Esophagus squamous epithelium (tissue), 5 donors: Measurements from ENCODE around the gene TCERG1L. TPM values are rescaled to one million over a fixed set of nuclear protein-coding genes. Genes with fewer than 3 reads are reported as not detected.

Experiments used
- DNase-seq: peaks from one replicate; lab custom pipeline; 2025; lab: John Stamatoyannopoulos, UW
- H3K27ac ChIP-seq, 4 donors: fragments of 200-600 bp; sonication (generic); one replicate each; pipeline ENCODE4 v1.5.1; 2016 to 2019; ENCODE audit warnings: mild to moderate bottlenecking in 1 of 4
- H3K27me3 ChIP-seq, 4 donors: fragments of 200-600 bp; sonication (generic); 1 replicate in 3 of 4; 2 replicates in 1 of 4; pipeline versions ENCODE4 v1.5.1 to v1.6.0; 2017 to 2021; ENCODE audit warnings: antibody characterized with exemption in 1 of 4
- H3K36me3 ChIP-seq, 3 donors: fragments of 200-600 bp; sonication (generic); one replicate each; pipeline ENCODE4 v1.5.1; 2016 to 2019
- H3K4me1 ChIP-seq, 3 donors: fragments of 200-600 bp; sonication (generic); one replicate each; pipeline ENCODE4 v1.5.1; 2017 to 2019
- H3K4me3 ChIP-seq, 4 donors: fragments of 200-600 bp; sonication (generic); 1 replicate in 3 of 4; 2 replicates in 1 of 4; pipeline ENCODE4 v1.5.1; 2016 to 2019; ENCODE audit warnings: mild to moderate bottlenecking in 2 of 4, moderate library complexity in 1 of 4
- H3K9me3 ChIP-seq, 3 donors: fragments of 200-600 bp; sonication (generic); one replicate each; pipeline ENCODE4 v1.5.1; 2016 to 2019
- CTCF ChIP-seq, 6 experiments: fragments of 450-650 bp in 4 of 6; fragments of 200-600 bp in 2 of 6; sonication (generic) in 2 of 6; IDR thresholded peaks; one replicate each; pipeline ENCODE4 v1.5.1; 2016 to 2019; ENCODE audit warnings: antibody characterized with exemption in 6 of 6, mild to moderate bottlenecking in 4 of 6, moderate library complexity in 4 of 6
- POLR2A ChIP-seq, 4 donors: fragments of 450-650 bp; IDR thresholded peaks; one replicate each; pipeline ENCODE4 v1.6.1; 2017; ENCODE audit warnings: antibody characterized with exemption in 4 of 4, mild to moderate bottlenecking in 4 of 4, moderate library complexity in 3 of 4
- WGBS, 2 donors: methylation state at CpG; one replicate each; pipeline ENCODE4 v1.1.5; 2018; 5-methylcytosine and 5-hydroxymethylcytosine counted together
- intact Hi-C: fragments of 100-400 bp; cut with DNase I; formaldehyde crosslinking; loops from one replicate; pipeline ENCODE4 v1.15.0; 2022
- total RNA-seq, 4 donors: library from RNA; depleted of rRNA; stranded (reverse); fragments of >200 nt; gene quantifications; one replicate each; pipeline ENCODE4 v1.1.0, GENCODE V29; 2016
- donor health status: DM: yes; HTN: yes; CAD: no.

TCERG1L gene
- total RNA-seq, 4 donors from 2014 or later, result 0.12 to 2.9 (median 0.48) TPM

GRCh38 chr10:131087464-131088215 lies 223.9 kb downstream of the TCERG1L start:
- H3K9me3 ChIP-seq, result no peaks in the 10 kb centered on the region
- H3K27me3 ChIP-seq, result peaks cover 0 to 61% (median 0%) of the 10 kb centered on the region in 4 donors
- no peak for DNase-seq
- TF ChIP-seq CTCF (IDR thresholded peaks at IDR 0.05) (no peak), POLR2A (IDR thresholded peaks at IDR 0.05) (no peak)
- no peaks in the 10 kb centered on the region for H3K4me1 ChIP-seq
- 53 to 68% methylated on average over 10 to 21 of the region's 24 CpGs for WGBS, 2 donors
- intact Hi-C loops, result no loop called here
- no peak overlapping the region for H3K4me3 ChIP-seq
- no peaks in the 10 kb centered on the region for H3K36me3 ChIP-seq
- no peak overlapping the region for H3K27ac ChIP-seq

- 88 to 94% methylated on average over 2 to 5 of the region's 5 CpGs for WGBS, 2 donors
- intact Hi-C loops, result no loop called here
- H3K4me3 ChIP-seq, result no peak overlapping the region
- no peaks in the 10 kb centered on the region for H3K36me3 ChIP-seq
- no peak for DNase-seq
- H3K4me1 ChIP-seq, result no peaks in the 10 kb centered on the region
- H3K27ac ChIP-seq, result no peak overlapping the region
- no peaks in the 10 kb centered on the region for H3K9me3 ChIP-seq
- no peak for TF ChIP-seq CTCF (IDR thresholded peaks at IDR 0.05)
- TF ChIP-seq POLR2A (IDR thresholded peaks at IDR 0.05), result no peak
- peaks cover 0 to 61% (median 0%) of the 10 kb centered on the region in 4 donors for H3K27me3 ChIP-seq
Measured at GRCh38 chr10:131086511-131086910, 225.0 kb downstream of the TCERG1L start.

GRCh38 chr10:131086094-131086493 lies 225.4 kb downstream of the TCERG1L start:
- intact Hi-C loops, result no loop called here

GRCh38 chr10:131085091-131085860 lies 226.2 kb downstream of the TCERG1L start:
- Histone ChIP-seq H3K27me3 (peaks cover 0 to 56% (median 0%) of the 10 kb centered on the region in 4 donors), H3K9me3 (no peaks in the 10 kb centered on the region), H3K4me3 (no peak overlapping the region), H3K36me3 (no peaks in the 10 kb centered on the region), H3K4me1 (no peaks in the 10 kb centered on the region), H3K27ac (no peak overlapping the region)
- 76 to 85% methylated on average over 7 to 9 of the region's 21 CpGs for WGBS, 2 donors
- no peak for DNase-seq
- intact Hi-C loops, result no loop called here
- TF ChIP-seq CTCF (IDR thresholded peaks at IDR 0.05), result no peak
- no peak for TF ChIP-seq POLR2A (IDR thresholded peaks at IDR 0.05)

More at GRCh38 chr10:131086094-131086493, 225.4 kb downstream of the TCERG1L start:
- no peak overlapping the region for H3K27ac ChIP-seq
- H3K9me3 ChIP-seq, result no peaks in the 10 kb centered on the region
- no peaks in the 10 kb centered on the region for H3K36me3 ChIP-seq
- no peak overlapping the region for H3K4me3 ChIP-seq
- DNase-seq, result no peak
- 86 to 95% methylated on average over 3 of the region's 6 CpGs for WGBS, 2 donors
- peaks cover 0 to 61% (median 0%) of the 10 kb centered on the region in 4 donors for H3K27me3 ChIP-seq
- TF ChIP-seq POLR2A (IDR thresholded peaks at IDR 0.05), result no peak
- H3K4me1 ChIP-seq, result no peaks in the 10 kb centered on the region

GRCh38 chr10:131084791-131085090 lies 226.8 kb downstream of the TCERG1L start:
- Histone ChIP-seq H3K27ac (no peak overlapping the region), H3K27me3 (peaks cover 0 to 51% (median 0%) of the 10 kb centered on the region in 4 donors), H3K4me3 (no peak overlapping the region), H3K9me3 (no peaks in the 10 kb centered on the region), H3K36me3 (no peaks in the 10 kb centered on the region), H3K4me1 (no peaks in the 10 kb centered on the region)
- no peak for DNase-seq
- intact Hi-C loops, result no loop called here
- TF ChIP-seq CTCF (IDR thresholded peaks at IDR 0.05) (no peak), POLR2A (IDR thresholded peaks at IDR 0.05) (no peak)
- 75 to 91% methylated on average over 8 of the region's 14 CpGs for WGBS, 2 donors
